ENCODE results near the gene DLG3.

GRCh38 chrX:70402721-70403120 lies 41.9 kb upstream of the DLG3 start:
- TF ChIP-seq CTCF (conservative IDR thresholded peaks at IDR 0.05; ENCODE audit: low read depth, low read length) (no peak), EZH2 (IDR thresholded peaks at IDR 0.05; ENCODE audit: low read length, unreplicated experiment) (no peak), EZH2phosphoT487 (IDR thresholded peaks at IDR 0.05; ENCODE audit: borderline replicate concordance, low read length) (no peak)

Measured in PC-3 (cell line).